Measurements from ENCODE around the gene ATPAF1.

DNA sequence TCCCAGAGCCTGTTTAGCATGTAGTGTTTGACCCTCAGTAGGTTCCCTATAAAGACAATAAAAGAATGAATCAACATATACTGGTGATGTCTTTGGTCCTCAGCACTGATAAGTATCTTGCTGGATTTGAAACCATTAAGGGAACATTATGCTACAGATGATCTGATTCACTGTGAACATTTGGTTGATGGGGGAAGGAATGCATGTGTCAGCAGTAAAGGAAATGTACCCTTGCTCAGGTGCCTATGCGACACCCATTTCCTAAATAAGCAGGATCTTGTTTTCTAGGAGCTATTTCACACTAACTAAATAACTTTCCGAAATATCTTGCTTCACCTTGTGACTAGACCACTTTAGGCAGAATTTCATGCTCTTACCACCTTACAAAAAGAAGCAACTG is 16.5 kb upstream of the ATPAF1 start:
- no peak for TF ChIP-seq EZH2phosphoT487 (IDR thresholded peaks at IDR 0.05; ENCODE audit: borderline replicate concordance, low read length)
- TF ChIP-seq, protein P1, sequence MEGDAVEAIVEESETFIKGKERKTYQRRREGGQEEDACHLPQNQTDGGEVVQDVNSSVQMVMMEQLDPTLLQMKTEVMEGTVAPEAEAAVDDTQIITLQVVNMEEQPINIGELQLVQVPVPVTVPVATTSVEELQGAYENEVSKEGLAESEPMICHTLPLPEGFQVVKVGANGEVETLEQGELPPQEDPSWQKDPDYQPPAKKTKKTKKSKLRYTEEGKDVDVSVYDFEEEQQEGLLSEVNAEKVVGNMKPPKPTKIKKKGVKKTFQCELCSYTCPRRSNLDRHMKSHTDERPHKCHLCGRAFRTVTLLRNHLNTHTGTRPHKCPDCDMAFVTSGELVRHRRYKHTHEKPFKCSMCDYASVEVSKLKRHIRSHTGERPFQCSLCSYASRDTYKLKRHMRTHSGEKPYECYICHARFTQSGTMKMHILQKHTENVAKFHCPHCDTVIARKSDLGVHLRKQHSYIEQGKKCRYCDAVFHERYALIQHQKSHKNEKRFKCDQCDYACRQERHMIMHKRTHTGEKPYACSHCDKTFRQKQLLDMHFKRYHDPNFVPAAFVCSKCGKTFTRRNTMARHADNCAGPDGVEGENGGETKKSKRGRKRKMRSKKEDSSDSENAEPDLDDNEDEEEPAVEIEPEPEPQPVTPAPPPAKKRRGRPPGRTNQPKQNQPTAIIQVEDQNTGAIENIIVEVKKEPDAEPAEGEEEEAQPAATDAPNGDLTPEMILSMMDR (IDR thresholded peaks at IDR 0.05; ENCODE audit: low read depth, low read length, poor library complexity, severe bottlenecking): no peak
